Prostate gland (tissue), 2 donors: ENCODE measurements around the gene TEAD4. TPM values are rescaled to one million over a fixed set of nuclear protein-coding genes. Genes with fewer than 3 reads are reported as not detected.
A peak's percentile ranks its signal among the peaks of the same experiment; 100 is the strongest.

Experiments
- DNase-seq: peaks from one replicate; pipeline ENCODE4 v3.0.0-alpha.2; 2019; ENCODE audit warnings: low spot score
- H3K27ac ChIP-seq, 2 donors: fragments of 200-600 bp; sonication (generic); 2 replicates each; pipeline ENCODE4 v1.5.1; 2017 to 2019
- H3K27me3 ChIP-seq: fragments of 200-600 bp; sonication (generic); replicated peaks from 2 replicates; pipeline ENCODE4 v1.5.1; 2019; ENCODE audit not compliant: insufficient read depth
- H3K36me3 ChIP-seq, 2 donors: fragments of 200-600 bp; sonication (generic); 1 replicate in 1 of 2; 2 replicates in 1 of 2; pipeline versions ENCODE4 v1.5.1 to v1.8.1; 2017 to 2019
- H3K4me1 ChIP-seq: fragments of 200-600 bp; sonication (generic); replicated peaks from 2 replicates; pipeline ENCODE4 v1.5.1; 2019
- H3K4me3 ChIP-seq, 2 donors: fragments of 200-600 bp; sonication (generic); 2 replicates each; pipeline ENCODE4 v1.5.1; 2017 to 2019
- H3K9me3 ChIP-seq: fragments of 200-600 bp; sonication (generic); 2 replicates; pipeline ENCODE4 v1.5.1; 2017
- POLR2A ChIP-seq: fragments of 450-650 bp; IDR thresholded peaks from one replicate; pipeline ENCODE4 v1.6.1; 2016; ENCODE audit warnings: antibody characterized with exemption, mild to moderate bottlenecking
- POLR2AphosphoS5 ChIP-seq: sonication (generic); formaldehyde crosslinking; IDR thresholded peaks from one replicate; pipeline ENCODE4 v1.6.1; 2017; ENCODE audit warnings: antibody characterized with exemption
- WGBS: methylation state at CpG from one replicate; pipeline ENCODE4 v1.1.5; 2018; 5-methylcytosine and 5-hydroxymethylcytosine counted together
- intact Hi-C: fragments of 100-400 bp; cut with DNase I; formaldehyde crosslinking; loops from one replicate; pipeline ENCODE4 v1.14.2; 2022
- total RNA-seq, 2 donors: library from RNA; depleted of rRNA; stranded (reverse); fragments of >200 nt; gene quantifications; one replicate each; pipeline ENCODE4 v1.1.0, GENCODE V29; 2016
- TF ChIP-seq, protein P1 (sequence below), 4 experiments: fragments of 200-600 bp in 2 of 4; fragments of 450-650 bp in 2 of 4; sonication (generic) in 2 of 4; IDR thresholded peaks; 1 replicate in 3 of 4; 2 replicates in 1 of 4; pipeline ENCODE4 v1.5.1; 2016 to 2019; ENCODE audit warnings: antibody characterized with exemption in 4 of 4, mild to moderate bottlenecking in 2 of 4, moderate library complexity in 2 of 4

TEAD4 gene
- total RNA-seq, 2 donors from 2014 or later = 9.9 to 20.9 TPM

DNA sequence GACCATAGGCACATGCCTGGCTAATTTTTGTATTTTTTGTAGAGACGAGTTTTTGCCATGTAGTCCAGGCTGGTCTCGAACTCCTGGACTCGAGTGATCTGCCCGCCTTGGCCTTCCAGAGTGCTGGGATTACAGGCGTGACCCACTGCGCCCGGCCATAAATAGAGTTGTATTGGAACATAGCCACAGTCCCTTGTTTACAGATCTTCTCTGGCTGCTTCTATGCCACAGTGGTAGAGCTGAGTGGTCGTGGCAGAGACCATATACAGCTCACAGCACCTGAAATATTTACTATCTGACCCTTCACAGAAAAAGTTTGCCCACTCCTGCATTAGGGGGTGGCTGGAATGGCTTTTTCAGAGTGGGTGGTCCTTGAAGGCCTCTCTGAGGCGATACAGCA is 90.0 kb downstream of the TEAD4 start:
- no peak overlapping the region for H3K4me3 ChIP-seq
- no peak for DNase-seq
- no peaks in the 10 kb centered on the region for H3K9me3 ChIP-seq
- TF ChIP-seq POLR2A = no peak
- TF ChIP-seq, protein P1, sequence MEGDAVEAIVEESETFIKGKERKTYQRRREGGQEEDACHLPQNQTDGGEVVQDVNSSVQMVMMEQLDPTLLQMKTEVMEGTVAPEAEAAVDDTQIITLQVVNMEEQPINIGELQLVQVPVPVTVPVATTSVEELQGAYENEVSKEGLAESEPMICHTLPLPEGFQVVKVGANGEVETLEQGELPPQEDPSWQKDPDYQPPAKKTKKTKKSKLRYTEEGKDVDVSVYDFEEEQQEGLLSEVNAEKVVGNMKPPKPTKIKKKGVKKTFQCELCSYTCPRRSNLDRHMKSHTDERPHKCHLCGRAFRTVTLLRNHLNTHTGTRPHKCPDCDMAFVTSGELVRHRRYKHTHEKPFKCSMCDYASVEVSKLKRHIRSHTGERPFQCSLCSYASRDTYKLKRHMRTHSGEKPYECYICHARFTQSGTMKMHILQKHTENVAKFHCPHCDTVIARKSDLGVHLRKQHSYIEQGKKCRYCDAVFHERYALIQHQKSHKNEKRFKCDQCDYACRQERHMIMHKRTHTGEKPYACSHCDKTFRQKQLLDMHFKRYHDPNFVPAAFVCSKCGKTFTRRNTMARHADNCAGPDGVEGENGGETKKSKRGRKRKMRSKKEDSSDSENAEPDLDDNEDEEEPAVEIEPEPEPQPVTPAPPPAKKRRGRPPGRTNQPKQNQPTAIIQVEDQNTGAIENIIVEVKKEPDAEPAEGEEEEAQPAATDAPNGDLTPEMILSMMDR (IDR thresholded peaks at IDR 0.05) = no peak
- no peak for TF ChIP-seq POLR2AphosphoS5
- no peaks in the 10 kb centered on the region for H3K36me3 ChIP-seq
- H3K27me3 ChIP-seq = no peaks in the 10 kb centered on the region
- WGBS = 69% methylated on average over 9 of the region's 9 CpGs
- intact Hi-C loops = no loop called here
- no peaks in the 10 kb centered on the region for H3K4me1 ChIP-seq
- H3K27ac ChIP-seq = no peak overlapping the region

DNA sequence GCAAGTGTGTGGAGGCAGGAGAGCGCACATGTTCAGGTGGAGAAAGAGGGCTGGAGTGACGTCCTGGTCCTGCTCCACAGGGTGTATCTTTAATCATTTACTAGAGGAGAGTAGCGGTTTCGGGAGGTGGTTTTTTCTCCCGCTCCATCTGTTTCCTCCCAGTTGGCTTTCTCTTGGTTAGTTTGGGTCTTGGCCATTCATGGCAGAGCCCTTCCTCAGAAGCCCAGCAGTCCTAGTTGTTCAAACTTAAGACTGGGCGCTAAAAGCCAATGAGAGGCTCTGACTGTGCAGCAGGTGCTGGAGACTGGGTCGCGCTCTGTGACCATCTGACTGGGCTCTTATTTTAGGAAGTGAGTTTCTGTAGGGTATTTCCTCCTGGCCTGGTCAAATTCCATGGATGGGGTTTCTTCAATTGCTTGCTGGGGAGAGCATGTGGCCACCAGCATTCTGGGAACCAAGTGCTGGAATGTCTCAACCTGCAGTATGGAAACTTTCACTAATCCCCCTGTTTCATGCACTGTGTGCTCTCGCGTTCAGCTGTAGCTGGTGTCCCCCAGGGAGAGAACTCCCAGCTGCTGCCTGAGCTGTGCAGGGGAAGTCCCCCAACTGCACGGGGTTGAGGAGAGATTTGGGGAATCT is 90.5 kb downstream of the TEAD4 start:
- WGBS = 69% methylated on average over 11 of the region's 11 CpGs

DNA sequence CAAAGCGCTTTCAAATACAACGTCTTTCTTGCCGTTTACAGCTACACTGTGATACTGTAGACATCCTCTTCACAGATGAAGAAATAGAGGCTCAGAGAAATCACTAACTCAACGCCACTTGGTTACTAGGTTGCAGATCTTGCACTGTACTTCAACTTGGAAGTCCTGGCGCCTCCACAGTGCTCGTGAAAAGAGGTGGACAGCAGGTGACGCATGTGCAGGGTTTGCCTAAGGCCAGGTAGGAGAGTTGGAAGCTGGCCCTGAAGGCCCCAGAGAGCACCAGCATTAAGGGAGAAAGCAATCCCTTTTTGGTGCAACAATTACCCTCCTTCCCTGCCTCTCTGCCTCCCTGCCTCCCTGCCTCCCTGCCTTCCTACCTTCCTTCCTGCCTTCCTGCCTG is 95.2 kb downstream of the TEAD4 start:
- no peak for DNase-seq
- TF ChIP-seq POLR2A (no peak), POLR2AphosphoS5 (no peak)
- TF ChIP-seq, protein P1 (IDR thresholded peaks at IDR 0.05) = no peak
- Histone ChIP-seq H3K27me3 (no peaks in the 10 kb centered on the region), H3K4me3 (no peak overlapping the region), H3K27ac (no peak overlapping the region), H3K9me3 (no peaks in the 10 kb centered on the region), H3K36me3 (no peaks in the 10 kb centered on the region), H3K4me1 (no peaks in the 10 kb centered on the region)
- WGBS = 84% methylated on average over 7 of the region's 7 CpGs
- intact Hi-C loops = no loop called here

More for the DNA sequence above, 90.5 kb downstream of the TEAD4 start:
- no peaks in the 10 kb centered on the region for H3K9me3 ChIP-seq
- H3K36me3 ChIP-seq = no peaks in the 10 kb centered on the region
- no peaks in the 10 kb centered on the region for H3K27me3 ChIP-seq
- DNase-seq = no peak
- H3K4me3 ChIP-seq = no peak overlapping the region
- H3K27ac ChIP-seq = no peak overlapping the region
- intact Hi-C loops = no loop called here
- TF ChIP-seq POLR2AphosphoS5 = no peak
- no peak for TF ChIP-seq POLR2A
- TF ChIP-seq, protein P1 (IDR thresholded peaks at IDR 0.05) = no peak
- no peaks in the 10 kb centered on the region for H3K4me1 ChIP-seq

DNA sequence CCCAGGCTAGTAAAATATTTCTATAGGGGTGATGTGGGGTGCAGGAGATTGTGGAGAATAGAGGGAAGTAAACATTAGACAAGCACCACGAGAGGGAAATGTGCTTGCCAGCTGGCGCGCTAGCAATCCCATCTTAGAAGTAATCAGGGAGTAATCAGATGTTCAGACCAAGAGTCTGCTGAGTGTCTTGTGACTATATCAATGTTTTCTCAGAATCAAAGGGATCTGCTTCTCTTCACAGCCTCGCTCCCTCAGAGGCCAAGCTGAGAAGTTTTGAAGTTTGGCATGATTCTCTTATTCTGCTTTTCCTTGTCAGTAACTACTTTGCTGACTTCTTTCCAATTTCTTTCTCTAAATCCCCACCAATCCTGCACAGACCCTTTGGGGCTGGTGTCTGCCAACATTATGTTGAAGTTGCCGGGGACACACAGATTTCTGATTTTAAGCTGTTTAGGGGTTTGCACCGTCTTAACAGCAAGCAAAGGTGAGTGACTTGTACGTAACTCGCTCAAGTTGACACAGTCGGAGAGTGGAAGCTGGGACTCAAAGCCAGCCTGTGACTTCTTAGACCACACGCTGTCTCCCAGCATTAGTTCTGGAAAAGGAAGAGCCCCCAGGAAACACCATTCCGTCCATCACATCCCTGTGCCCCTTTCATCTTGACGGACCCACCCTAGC is 96.0 kb downstream of the TEAD4 start:
- Histone ChIP-seq H3K4me1 (no peaks in the 10 kb centered on the region), H3K36me3 (no peaks in the 10 kb centered on the region), H3K4me3 (no peak overlapping the region), H3K9me3 (no peaks in the 10 kb centered on the region), H3K27me3 (no peaks in the 10 kb centered on the region), H3K27ac (peak overlapping the region; percentile 60 to 63)
- TF ChIP-seq, protein P1 (IDR thresholded peaks at IDR 0.05) = no peak
- peak; percentile 68 for TF ChIP-seq POLR2AphosphoS5
- no peak for TF ChIP-seq POLR2A
- WGBS = 37% methylated on average over 12 of the region's 12 CpGs
- peak; percentile 50 for DNase-seq
- intact Hi-C loops = no loop called here
